ENCODE results near the gene SLC8A2.
"Not testable (repeated sequence)": the region's sequence is repeated elsewhere in the genome, so short reads cannot be mapped to it uniquely, and the experiment has no call there.

The SLC8A2 gene

DNA sequence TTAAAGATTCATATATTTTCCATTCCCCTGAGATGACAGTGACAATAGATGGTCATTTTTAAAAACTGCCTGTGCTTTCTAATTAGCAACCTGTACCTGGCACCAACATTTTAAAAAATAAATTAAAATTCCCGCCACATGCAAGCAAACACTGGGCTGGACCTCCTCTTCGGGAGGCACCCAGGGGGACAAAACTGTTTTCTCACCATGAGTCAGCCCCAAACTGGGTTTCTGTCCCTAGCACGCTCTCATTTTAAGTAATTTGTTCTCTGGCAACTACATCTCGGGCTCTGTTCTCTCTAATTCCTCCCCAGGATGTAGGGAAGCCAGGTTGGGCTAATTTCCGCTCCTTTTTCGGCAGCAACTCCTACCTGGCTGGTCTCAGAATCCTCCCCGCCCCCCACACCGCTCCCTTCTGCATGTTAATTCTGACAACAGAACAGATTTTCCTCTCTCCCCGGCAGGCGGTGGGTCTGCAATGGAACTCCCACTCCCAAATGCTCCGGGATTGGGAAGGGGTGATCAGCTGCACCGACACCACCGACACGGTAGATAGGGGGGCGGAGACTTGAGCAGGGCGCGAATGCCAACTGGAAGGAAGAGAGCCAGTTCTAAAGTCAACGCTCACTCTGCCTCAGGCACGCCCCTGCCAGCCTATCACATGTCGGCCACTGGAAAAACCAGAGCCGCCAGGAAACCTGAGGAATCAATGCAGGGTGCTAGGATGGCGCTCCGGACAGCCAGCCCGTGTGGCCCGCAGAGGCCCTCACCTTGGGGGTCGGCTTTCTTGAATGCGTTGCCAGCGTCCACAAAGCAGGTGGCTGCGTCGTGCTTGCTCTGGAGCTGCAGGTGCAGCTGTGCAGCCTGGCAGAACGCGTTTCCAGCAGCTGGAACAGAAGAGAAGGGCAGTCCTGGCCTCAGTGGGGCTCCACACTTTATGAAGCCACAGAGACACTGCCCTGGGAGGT lies 28.5 kb upstream of the SLC8A2 start:
- FAIRE-seq: no peak

DNA sequence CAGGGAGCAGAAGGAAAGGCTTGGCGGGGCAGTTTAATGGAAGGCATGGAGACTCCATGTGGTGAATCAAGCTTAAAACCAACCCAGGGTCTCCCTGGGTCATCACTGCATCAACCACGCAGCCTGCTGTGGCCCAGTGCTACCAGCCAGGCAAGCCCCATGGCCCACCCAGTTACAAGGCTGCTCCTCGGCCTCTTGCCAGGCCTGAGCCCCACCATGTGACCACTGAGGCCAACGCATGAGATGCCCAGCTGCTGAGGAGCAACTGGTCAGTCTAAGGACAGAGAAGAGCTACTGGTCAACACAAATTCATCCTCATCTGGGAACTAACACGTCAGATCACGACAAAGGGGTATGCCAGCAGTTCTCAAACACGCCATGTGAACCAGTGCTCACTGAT lies 27.7 kb upstream of the SLC8A2 start:
- no peak for FAIRE-seq

DNA sequence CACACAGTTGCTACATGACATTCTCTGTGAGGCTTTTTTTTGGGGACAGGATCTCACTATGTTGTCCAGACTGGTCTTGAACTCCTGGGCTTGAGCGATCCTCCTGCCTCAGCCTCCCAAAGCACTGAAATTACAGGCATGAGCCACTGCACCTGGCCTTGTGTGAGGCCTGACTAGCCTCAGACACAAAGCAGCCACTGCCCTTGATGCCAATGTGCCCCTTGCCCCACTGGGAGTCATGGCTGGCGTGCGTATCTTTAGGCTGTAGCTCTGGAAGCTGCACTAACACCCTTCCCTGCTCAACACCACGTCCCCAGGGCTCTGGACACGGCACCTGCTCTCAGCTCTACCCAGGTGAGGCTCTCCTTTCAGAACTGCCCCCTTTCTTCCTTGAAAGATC lies 26.9 kb upstream of the SLC8A2 start:
- no peak for FAIRE-seq

DNA sequence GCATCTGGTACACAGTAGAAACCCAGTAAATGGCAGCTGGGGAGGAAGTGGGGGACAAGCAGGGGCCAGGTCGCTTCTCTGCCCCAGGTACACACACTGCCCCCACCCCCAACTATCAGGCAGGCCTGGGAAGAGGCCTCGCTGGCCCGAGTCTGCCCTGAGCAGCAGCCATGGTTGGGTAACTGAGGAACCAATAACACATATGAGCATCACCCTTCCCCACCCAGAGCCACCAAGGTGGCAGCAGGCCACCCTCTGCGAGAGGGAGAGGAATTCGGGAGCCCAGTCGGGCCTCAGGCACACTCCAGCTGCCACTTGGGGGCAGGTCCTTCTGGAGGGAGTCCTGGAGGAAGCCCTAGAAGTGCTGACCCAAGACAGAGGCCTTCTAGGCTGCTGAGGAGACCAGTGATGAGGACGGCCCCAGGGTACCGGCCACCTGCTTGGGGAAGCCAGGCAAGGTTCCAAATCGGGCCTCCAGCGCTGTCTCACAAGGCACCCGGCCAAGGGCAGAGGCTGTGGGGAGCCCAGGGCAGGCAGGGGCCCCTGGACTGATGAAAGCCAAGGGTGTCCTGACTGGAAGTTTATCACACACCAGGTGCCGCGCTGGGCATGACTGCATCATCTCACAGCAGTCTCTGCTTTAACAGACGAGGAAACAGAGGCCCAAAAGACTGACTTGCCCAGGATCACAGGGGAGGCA lies 26.3 kb upstream of the SLC8A2 start:
- FAIRE-seq: no peak

DNA sequence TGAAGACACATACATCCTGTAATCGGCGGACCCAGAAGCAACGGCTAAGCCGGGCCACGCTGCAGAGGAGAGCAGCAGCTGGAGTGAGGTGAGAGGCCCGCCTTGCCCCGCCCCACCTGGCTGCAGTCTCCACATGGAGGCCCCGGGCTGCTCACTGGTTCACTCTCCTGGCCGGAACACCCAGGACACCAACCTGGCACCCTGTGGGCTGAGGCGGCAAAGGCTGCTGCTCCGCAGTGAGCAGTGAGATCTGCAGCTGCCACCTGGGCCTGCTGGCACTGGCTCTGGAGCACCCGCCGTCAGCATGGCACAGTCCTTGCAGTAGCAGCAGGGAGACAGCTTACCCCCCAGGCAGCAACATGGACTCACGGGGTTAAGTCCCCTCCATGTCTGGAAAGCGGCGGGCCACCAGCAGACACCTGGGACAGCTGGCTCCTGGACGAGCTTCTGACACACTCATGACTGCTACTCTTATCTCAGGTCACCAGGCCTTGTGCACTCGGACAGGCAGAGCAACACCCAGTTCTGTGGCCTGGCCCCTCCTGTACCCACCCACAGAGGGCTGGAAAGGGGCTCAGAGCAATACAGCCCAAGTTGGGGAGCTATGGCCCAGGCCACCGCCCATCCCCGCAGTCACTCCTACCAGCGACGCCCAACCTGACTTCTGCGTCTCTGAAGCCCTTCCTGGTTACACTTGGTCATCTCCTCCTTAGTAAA lies 25.5 kb upstream of the SLC8A2 start:
- no peak for FAIRE-seq

DNA sequence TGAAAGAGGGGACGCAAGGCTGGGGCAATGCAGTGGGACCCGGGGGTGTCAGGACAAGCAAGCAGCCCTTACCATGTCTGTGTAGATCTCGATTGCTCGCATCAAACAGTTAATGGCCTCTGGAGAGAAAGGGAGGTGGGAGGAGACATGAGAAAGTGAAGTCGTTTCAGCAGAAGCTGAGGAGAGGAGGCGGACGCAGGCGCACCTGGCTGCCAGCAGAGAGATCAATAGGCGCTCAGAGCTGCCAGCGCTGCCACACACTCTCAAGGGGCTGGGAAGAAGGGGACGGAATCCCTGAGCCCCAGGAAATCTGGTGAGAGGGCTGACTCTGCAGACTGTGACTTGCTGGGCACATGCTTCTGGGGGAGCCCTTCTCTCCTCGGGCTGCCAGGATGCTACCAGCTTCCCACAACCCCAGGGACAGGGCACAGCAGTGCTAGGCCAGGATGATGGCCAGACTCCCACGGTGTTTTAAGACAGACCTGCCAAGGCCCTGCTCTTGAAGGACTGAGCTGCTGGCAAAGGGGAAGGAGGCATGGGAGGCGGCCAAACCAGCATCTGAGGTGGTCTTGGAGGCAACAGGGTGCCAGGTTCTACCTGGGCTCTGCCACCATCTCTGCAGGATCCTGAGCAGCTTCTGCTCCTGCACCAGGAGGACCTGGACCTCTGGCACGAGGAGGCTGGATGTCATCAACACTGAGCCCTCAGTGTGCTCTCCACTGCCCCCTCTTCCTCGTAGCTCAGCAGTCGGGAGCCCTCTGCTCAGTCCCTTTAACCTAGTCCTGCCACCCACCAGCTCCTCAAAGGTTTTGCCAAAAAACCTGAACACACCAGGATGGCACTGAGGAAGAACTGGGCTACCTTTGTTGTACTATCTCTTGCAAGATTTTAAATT lies 24.0 kb upstream of the SLC8A2 start:
- FAIRE-seq: no peak

DNA sequence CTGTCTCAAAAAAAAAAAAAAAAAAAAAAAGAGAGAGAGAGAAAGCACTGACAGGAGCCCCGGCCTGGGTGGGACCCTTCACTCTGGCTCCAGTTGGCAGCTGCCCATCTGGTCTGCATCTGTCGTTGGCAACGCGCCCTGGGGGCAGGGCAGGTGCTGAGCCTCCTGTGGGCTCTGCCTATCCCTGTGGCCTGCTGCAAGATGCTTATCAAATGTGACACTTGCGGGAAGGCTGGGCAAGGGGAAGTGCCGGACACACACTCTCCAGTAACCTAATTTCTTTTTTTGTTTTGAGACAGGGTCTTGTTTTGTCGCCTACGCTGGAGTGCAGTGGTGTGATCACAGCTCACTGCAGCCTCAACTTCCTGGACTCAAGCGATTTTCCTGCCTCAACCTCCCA lies 23.0 kb upstream of the SLC8A2 start:
- no peak for FAIRE-seq

DNA sequence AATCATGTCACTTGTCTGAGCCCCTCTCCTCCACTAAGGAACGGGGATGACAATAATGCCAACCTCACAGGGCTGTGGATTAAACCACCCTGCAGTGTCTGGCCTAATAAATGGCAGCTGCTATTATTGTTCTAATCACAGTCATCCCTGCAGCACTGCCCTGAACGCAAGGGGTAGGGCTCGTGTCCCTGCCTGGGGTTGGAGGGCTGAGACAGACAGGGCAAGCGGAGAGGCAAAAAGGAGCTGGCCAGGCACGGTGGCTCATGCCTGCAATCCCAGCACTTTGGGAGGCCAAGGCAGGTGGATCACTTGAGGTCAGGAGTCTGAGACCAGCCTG lies 22.5 kb upstream of the SLC8A2 start:
- no peak for FAIRE-seq

DNA sequence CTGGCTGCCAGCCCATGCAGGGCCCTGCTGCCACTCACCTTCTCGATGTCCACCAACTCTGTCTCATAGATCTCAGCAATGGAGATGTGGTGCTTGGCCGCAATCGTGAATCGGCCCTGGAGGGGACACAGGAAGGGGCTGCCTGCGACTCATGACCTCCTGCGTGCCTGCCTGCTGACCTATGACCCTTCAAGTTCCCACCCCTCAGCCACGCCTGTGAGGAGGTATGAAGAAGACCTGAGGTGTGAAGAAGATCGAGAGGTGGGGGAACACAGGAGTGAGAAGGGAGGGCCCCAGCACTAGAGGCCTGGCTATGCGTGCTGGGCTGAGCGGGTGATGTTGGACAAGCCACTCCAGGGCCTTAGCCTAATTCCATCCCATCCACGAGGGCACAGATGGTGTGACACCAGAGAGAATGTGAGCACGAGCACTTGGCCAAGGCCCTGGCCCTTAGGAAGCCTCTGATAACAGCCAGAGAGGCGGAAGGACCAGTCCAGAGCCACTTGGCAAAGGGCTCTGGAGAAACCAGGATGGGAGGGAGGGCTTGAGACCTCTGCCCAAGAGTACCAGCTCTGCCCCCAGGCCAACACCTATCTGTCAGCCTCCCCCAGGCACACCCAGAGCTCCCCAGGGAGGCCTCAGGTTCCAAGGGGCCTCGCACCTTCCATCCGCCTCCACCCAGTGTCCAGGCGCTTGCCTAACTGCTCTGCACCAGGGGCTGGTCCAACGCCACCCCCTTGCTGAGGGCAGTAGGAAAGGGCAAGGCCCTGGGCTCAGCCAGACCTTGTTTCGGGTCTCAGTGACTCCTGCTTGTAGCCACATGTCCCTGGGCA lies 21.9 kb upstream of the SLC8A2 start:
- no peak for FAIRE-seq

DNA sequence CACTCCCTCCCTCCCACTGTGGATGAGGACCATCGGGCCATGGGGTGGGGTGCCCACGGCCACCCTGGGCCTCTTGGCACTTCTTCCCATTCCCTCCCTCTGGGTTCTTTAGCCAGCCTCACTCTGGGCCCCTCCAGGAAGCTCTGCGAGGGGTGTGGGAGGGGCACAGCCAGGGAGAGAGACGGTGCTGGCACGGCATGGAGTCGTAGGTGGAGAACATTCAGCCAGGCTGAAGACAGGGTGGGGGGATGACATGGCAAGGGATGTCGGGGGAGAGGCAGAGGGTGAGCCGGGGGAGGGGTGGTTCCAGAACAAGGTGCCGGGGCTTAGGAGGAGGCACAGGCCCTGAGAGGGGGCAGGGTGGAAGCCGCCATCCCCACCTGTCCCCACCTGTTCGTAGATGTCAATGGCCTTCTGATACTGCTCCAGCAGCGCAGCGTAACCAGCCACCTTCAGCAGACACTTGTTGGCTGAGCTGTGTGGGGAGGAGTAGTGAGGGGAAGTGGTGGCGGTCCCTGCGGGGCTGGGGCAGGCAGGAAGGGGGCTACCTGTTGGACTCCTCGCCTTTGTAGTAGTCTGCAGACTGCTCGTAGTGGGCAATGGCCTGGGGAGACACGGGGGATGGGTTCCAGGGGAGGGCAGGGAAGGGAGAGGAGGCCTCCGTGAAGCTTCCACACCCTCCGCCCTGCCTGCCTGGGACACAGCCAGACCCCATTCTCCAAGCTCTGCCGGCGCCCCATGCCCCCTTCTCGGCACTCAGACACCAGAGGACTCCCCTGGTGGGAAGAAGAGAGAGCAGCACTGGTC lies 21.1 kb upstream of the SLC8A2 start:
- no peak for FAIRE-seq

DNA sequence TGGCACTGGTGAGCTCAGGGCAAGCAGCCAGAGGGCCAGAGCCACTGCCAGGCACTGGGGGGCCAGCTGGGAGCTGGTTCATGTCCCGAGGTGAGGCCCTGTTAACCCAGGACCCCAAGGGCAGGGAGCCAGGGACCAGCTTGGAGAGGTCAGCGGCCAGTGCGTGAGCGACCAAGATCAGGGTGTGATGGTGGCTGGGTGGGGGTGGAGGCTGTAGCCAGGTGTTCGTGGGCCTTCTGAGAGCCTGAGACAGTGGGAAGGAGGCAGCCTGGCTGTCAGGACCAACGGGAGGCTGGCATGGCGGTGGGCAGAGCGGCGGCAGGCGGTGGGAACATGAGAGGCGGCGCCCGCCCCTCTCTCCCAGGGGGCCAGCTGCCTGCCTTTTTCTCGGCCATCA lies 20.4 kb upstream of the SLC8A2 start:
- no peak for FAIRE-seq

DNA sequence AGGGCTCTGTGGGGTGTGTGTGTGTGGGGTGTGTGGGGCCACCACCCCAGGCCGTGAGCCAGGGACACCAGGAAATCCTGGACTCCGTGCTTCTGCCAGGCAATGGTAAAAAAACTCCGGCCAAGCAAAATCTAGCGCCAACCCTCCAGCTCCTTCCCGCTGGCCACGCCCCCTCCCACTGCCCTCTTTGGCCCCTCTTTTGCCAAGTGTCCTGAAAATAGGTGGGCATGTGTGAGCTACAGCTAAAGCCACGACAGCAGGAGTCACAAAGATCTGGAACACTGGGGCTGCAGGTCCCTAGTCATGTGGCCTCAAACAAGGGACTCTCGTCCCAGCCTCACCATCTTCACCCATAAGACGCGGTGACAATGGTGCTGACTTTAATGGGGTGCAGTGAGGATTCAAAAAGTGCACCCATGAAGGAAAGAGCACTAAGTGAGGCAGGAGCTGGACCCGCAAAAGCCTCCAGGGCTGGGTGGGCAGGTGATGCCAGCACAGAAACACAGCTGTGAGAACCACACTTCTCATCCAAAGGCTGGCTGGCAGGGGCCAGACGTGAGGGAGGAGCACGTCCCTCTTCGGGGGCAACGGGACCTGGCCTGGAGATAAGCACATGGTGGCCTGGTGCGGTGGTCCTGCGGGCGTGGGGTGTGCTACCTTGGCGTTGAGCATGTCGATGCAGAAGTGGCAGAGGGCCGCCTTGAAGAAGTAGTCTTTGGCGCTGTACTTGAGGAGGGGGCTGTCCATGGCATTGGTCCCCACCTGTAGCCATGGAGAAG lies 19.9 kb upstream of the SLC8A2 start:
- FAIRE-seq: no peak

DNA sequence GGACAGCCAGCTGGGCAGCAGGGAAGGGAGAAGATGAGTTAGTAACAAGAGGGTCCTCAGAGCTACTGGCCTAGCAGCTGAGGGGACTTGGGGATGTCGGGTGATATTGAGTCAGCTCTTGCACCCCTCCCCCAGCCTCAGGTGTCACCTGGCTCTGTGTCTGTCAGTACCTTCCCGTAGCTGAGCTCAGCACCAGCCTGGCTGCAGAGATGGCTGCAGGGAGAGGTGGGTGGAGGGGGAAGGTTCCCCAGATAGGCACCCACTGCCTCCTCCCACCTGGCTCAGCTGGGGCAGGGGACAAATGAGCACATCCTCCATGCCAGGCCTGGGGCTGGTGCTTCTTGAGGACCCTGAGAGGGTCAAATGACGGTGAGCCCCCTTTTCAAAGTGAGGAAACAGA lies 19.2 kb upstream of the SLC8A2 start:
- FAIRE-seq: no peak

DNA sequence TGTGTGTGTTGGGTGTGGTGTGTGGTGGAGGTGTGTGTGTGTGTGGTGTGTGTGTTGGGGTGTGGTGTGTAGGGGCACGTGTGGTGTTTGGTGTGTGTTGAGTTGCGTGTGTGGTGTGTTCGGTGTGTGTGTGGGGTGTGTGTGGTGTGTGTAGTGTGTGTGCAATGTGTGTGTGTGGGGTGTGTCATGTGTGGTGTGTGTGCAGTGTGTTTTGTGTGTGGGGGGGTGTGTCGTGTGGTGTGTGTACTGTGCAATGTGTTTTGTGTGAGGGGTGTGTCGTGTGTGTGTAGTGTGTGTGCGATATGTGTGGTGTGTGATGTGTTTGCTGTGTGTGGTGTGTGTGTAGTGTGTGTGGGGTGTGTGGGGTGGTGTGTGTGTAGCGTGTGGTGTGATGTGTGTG lies 18.3 kb upstream of the SLC8A2 start:
- FAIRE-seq: no peak

DNA sequence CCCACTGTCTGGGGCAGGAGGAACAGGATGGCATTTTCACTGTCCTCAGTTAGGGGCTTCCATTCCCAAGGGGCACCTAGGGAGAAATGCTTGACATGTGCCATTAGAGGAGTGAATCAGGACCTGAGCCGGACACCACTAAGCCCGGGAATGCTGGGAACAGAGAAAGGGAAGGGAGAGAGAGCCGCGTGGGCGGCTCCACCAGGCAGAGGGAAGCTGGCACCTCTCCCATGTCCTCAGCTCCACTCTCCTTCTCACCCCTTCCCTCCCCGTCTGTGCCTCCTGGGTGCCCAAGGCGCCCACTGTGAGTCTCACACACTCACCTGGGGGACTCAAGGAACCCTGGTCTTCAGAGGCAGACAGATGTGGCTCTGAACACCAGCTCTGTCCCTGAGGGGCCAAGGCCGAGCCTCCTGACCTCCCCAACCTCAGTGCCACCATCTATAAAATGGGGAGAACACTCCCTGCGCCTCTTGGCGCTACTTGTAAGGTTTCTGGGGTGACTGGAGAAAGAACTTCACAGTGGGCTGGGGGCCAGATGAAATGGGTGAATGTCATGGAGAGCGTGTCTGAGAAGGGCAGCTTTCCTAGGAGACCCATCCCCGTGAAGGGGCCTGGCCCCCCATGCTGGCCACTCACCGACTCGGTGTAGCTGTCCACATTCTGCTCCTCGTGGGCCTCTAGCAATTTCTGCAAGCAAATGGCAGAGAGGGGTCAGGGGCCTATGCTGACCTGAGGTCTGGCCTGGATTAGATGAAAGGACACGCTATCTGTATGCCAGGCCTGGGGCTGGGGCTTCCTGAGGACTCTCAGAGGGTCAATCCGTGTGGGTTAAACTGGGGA lies 17.6 kb upstream of the SLC8A2 start:
- FAIRE-seq: no peak

DNA sequence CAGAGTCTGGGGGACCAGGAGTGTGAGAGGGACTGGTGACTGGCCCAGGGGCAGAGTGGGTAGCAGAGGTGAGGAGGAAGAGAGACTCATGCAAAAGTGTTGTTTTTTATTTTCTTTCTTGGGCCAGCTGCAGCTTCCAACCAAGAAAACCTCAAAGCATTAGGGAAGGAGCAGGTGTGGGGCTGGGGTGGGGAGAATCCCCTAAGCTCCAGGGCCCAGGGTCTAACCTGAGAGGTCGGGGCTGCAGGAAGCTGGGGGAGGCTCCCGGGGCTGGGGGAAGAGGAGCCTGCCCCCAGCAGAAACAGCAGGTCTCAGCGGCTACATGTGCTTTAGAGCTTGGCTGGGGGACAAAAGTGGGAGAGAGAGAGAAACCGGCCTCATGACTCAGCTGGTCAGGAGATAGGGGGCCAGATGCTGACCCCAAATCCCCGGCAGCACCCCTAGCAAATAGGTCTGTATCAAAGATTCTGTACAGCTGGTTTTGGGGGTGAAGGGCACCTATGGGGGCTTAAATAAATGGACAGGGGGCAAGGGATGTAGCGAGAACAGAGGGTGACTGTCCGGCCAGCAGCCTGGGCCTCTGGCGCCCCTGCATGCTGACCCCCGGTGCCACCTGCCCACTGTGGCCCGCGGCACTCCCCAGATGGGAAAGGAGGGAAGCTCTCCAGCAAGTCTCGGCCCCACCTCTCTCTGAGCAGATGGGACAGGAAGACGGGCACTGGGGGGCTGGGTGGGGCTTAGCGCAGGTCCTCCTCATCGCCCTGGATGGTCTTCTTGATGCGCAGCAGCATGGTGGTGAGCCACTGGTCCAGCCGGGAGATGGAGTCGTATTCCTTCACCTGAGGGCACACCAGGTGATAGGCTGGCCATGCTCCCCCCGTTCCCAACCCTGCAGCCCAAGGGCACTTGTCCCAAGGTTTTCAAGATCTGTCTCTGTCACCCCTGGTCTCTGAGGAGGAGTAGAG lies 16.1 kb upstream of the SLC8A2 start:
- no peak for FAIRE-seq

DNA sequence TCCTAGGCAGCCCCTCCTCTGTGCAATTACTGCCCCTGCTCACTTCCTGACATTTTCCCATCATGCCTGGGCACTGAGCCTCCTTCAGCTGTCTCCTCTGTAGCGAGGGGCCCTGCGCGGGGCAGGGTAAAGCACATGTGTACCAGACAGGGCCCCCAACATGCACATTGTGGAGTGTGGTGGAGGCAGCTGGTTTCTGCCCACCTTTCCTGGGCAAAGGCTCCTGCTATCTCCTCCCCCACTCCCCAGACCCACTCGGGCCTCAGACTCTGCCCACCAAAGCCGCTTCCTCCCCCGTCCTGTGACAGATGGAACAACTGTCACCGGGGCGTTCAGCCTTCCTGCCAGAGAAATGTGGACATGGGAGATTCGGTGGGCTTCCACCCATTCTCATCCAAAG lies 15.2 kb upstream of the SLC8A2 start:
- no peak for FAIRE-seq

DNA sequence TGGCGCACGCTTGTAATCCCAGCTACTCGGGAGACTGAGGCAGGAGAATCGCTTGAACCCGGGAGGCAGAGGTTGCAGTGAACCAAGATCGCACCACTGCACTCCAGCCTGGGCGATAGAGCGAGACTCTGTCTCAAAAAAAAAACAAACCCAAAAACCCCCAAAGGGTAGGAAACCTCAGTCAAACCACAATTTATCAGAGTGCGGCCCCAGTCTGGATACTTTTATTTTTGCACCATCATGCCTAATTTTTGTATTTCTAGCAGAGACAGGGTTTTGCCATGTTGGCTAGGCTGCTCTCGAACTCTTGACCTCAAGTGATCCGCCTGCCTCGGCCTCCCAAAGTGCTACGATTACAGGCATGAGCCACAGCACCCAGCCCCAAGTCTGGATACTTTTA lies 14.5 kb upstream of the SLC8A2 start:
- FAIRE-seq: not testable (repeated sequence)
